ENCODE results near the gene CNTNAP2.

Gene CNTNAP2

GRCh38 chr7:148180075-148180474, 2063.5 kb downstream of the CNTNAP2 start:
- no peak for DNase-seq

- DNase-seq: no peak
Observed at GRCh38 chr7:148182264-148182663, 2065.7 kb downstream of the CNTNAP2 start.

- DNase-seq: no peak
Observed at GRCh38 chr7:148185041-148185440, 2068.4 kb downstream of the CNTNAP2 start.

GRCh38 chr7:148187471-148187870, 2070.9 kb downstream of the CNTNAP2 start:
- no peak for DNase-seq

GRCh38 chr7:148191391-148192065, 2074.9 kb downstream of the CNTNAP2 start:
- DNase-seq: no peak

- DNase-seq: no peak
Observed at GRCh38 chr7:148192491-148192890, 2075.9 kb downstream of the CNTNAP2 start.

- no peak for DNase-seq
Observed at GRCh38 chr7:148201992-148202391, 2085.4 kb downstream of the CNTNAP2 start.

- DNase-seq: no peak
Observed at GRCh38 chr7:148204639-148205304, 2088.2 kb downstream of the CNTNAP2 start.

- no peak for DNase-seq
Observed at GRCh38 chr7:148209643-148210190, 2093.1 kb downstream of the CNTNAP2 start.

GRCh38 chr7:148210804-148211325, 2094.3 kb downstream of the CNTNAP2 start:
- no peak for DNase-seq

GRCh38 chr7:148211740-148212151, 2095.1 kb downstream of the CNTNAP2 start:
- DNase-seq: no peak

GRCh38 chr7:148212731-148213130, 2096.1 kb downstream of the CNTNAP2 start:
- DNase-seq: no peak

GRCh38 chr7:148214101-148214500, 2097.5 kb downstream of the CNTNAP2 start:
- no peak for DNase-seq

- no peak for DNase-seq
Observed at GRCh38 chr7:148218603-148219002, 2102.0 kb downstream of the CNTNAP2 start.

- no peak for DNase-seq
Observed at GRCh38 chr7:148222721-148223120, 2106.1 kb downstream of the CNTNAP2 start.

GRCh38 chr7:148223160-148223559, 2106.6 kb downstream of the CNTNAP2 start:
- DNase-seq: no peak

GRCh38 chr7:148223738-148224137, 2107.1 kb downstream of the CNTNAP2 start:
- DNase-seq: no peak

GRCh38 chr7:148230296-148230695, 2113.7 kb downstream of the CNTNAP2 start:
- DNase-seq: no peak

GRCh38 chr7:148230883-148231282, 2114.3 kb downstream of the CNTNAP2 start:
- no peak for DNase-seq

- no peak for DNase-seq
Observed at GRCh38 chr7:148232784-148233183, 2116.2 kb downstream of the CNTNAP2 start.

GRCh38 chr7:148234715-148235114, 2118.1 kb downstream of the CNTNAP2 start:
- DNase-seq: no peak

- DNase-seq: no peak
Observed at GRCh38 chr7:148238761-148239325, 2122.2 kb downstream of the CNTNAP2 start.

- no peak for DNase-seq
Observed at GRCh38 chr7:148241700-148242293, 2125.2 kb downstream of the CNTNAP2 start.

All from activated CD4-positive, CD25-positive, alpha-beta regulatory T cell (primary cell).